AG04449 (cell line): ENCODE measurements around the gene ANO2.
"Not testable (repeated sequence)": the region's sequence is repeated elsewhere in the genome, so short reads cannot be mapped to it uniquely, and the experiment has no call there.

Experiments
- CTCF ChIA-PET: fragments of 350-600 bp; formaldehyde crosslinking; extraction: SDS; loops from one replicate; lab custom pipeline; 2021; ENCODE audit warnings: antibody characterized with exemption; lab: Yijun Ruan, JAX
- POLR2A ChIA-PET: fragments of 400-600, 350-600 bp; formaldehyde crosslinking; extraction: SDS; loops from one replicate; lab custom pipeline; 2020; ENCODE audit warnings: antibody characterized with exemption, inconsistent platforms; lab: Yijun Ruan, JAX
- DNase-seq: peaks from one replicate; pipeline ENCODE4 v3.0.0-alpha.2; 2010; ENCODE audit warnings: low read depth, low spot score
- H3K4me3 ChIP-seq: 2 replicates; pipeline ENCODE4 v1.5.1; 2011; ENCODE audit warnings: low read depth, mild to moderate bottlenecking, control low read depth, low read length
- TF ChIP-seq, protein P1 (sequence below): IDR thresholded peaks from one replicate; pipeline ENCODE4 v1.5.1; 2011; ENCODE audit warnings: mild to moderate bottlenecking, moderate library complexity, low read length, control low read depth, inconsistent platforms; ENCODE audit not compliant: insufficient read depth; ENCODE audit errors: missing control alignments

ANO2 gene

DNA sequence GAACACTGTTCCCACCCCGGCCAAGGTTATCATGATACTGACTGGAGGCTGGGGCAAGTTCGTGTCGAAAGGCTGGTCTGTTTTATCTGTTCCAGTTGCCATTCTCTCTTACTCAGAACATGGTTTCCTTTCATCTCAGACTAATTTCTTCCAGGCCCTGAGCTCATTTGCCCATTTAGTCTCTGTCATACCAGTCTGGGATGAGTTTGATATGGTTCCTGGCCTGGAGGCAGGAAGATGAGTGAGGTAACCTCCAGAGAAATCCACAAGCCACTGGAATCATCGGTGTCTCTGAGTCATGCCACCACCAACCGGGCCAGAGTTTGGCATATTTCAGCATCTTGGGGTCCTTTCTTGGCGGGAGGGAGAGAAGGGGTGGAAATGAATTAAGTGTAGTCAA, 398.4 kb downstream of the ANO2 start:
- TF ChIP-seq, protein P1, sequence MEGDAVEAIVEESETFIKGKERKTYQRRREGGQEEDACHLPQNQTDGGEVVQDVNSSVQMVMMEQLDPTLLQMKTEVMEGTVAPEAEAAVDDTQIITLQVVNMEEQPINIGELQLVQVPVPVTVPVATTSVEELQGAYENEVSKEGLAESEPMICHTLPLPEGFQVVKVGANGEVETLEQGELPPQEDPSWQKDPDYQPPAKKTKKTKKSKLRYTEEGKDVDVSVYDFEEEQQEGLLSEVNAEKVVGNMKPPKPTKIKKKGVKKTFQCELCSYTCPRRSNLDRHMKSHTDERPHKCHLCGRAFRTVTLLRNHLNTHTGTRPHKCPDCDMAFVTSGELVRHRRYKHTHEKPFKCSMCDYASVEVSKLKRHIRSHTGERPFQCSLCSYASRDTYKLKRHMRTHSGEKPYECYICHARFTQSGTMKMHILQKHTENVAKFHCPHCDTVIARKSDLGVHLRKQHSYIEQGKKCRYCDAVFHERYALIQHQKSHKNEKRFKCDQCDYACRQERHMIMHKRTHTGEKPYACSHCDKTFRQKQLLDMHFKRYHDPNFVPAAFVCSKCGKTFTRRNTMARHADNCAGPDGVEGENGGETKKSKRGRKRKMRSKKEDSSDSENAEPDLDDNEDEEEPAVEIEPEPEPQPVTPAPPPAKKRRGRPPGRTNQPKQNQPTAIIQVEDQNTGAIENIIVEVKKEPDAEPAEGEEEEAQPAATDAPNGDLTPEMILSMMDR = no peak
- ChIA-PET CTCF (interaction anchor here (0.6 to 1.4 kb wide), 2 partner anchors 13 to 102 kb away, joined by 3 to 4 read pairs; no protein-coding TSS in a partner anchor), POLR2A (interaction anchor here (0.9 kb wide), 1 partner anchor 46 kb away, joined by 3 read pairs; no protein-coding TSS in a partner anchor)
- H3K4me3 ChIP-seq = no peak overlapping the region
- peak; percentile 53 for DNase-seq

DNA sequence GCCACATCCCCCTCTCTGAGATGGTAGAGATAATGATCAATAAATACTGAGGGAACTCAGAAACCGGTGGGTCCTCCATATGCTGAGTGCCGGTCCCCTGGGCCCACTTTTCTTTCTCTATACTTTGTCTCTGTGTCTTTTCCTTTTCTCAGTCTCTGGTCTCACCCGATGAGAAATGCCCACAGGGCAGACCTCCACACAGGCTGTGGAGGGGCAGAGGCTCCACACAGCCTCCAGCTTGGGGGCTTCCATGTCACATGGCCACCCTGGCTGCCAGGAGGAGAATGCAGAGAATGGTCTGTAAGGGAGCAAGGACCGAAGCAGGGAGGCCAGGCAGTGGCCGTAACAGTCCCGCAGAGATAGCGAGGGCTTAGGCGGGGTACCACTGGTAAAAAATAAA, 407.3 kb downstream of the ANO2 start:
- no peak for DNase-seq
- ChIA-PET POLR2A (no interaction called here), CTCF (no interaction called here)
- TF ChIP-seq, protein P1 = no peak
- no peak overlapping the region for H3K4me3 ChIP-seq

DNA sequence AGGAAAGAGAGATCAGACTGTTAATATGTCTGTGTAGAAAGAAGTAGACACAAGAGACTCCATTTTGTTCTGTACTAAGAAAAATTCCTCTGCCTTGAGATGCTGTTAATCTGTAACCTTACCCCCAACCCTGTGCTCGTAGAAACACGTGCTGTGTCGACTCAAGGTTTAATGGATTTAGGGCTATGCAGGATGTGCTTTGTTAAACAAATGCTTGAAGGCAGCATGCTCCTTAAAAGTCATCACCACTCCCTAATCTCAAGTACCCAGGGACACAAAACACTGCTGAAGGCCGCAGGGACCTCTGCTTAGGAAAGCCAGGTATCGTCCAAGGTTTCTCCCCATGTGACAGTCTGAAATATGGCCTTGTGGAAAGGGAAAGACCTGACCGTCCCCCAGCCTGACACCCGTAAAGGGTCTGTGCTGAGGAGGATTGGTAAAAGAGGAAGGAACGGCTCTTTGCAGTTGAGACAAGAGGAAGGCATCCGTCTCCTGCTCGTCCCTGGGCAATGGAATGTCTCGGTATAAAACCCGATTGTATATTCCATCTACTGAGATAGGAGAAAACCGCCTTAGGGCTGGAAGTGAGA, 407.9 kb downstream of the ANO2 start:
- POLR2A ChIA-PET, DNase-seq, H3K4me3 ChIP-seq: not testable (repeated sequence)
- CTCF ChIA-PET = interaction anchor here (0.7 to 2.0 kb wide), 2 partner anchors 15 to 112 kb away, joined by 4 to 7 read pairs; no protein-coding TSS in a partner anchor

DNA sequence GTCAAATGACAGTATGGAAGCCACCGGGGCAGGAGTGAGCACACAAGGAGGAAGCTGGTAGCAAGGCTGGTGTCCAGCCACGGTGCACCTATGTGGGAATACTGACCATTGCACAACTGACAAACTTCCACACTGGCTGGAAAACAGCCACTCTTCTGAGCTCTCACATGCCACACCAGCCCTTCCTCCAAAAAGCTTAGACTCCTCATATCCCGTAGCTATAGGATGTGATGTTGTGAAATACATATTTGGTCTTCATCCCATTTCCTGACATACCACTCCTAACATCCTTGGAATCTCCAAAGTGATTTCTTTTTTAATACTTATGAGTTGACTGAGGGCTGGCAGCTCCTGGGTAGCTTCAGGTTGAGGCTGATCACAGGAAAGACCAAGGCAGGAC, 409.5 kb downstream of the ANO2 start:
- CTCF ChIA-PET = interaction anchor here (2.0 kb wide), 1 partner anchor 113 kb away, joined by 7 read pairs; no protein-coding TSS in a partner anchor
- TF ChIP-seq, protein P1 = no peak
- DNase-seq = peak; percentile 46
- no peak overlapping the region for H3K4me3 ChIP-seq
- POLR2A ChIA-PET = interaction anchor here (1.1 kb wide), 1 partner anchor 11 kb away, joined by 3 read pairs; no protein-coding TSS in a partner anchor

DNA sequence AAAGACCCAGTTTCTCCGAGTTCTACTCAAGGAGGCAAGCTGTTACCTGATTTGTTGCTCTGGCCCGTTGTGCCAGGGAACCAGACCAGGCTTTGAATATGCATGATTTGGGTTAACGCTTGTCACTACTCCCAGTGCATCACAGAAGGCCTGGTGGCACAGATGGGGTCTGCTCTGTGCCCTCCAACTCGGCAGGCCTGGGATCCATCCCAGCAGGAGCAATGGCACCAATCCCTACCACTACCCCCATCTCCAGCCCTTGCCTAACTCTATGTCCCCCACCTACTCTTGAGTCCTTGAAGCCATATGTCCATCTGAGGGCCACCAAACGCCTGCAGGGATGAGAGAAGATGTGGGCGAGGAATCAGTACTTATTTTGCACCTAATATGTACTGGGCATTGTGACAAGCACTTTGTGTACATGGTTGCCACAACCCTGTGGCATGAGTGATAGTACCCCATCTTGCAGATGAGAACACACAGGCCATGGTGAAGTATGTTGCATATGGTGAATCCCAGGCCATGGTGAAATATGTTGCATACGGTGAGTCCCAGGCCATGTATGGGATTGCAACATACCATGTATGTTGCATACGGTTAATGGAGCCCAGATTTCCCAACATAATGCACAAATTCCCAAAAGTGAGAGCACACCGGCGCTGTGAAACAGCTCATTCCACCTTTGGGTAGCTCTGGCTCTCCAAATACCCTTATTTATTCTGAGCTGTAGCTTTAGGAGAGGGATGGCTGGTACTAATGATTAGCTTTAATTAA, 410.4 kb downstream of the ANO2 start:
- POLR2A ChIA-PET = interaction anchor here (1.1 kb wide), 1 partner anchor 10 kb away, joined by 3 read pairs; no protein-coding TSS in a partner anchor
- H3K4me3 ChIP-seq = no peak overlapping the region
- TF ChIP-seq, protein P1 = no peak
- no peak for DNase-seq
- CTCF ChIA-PET = no interaction called here

DNA sequence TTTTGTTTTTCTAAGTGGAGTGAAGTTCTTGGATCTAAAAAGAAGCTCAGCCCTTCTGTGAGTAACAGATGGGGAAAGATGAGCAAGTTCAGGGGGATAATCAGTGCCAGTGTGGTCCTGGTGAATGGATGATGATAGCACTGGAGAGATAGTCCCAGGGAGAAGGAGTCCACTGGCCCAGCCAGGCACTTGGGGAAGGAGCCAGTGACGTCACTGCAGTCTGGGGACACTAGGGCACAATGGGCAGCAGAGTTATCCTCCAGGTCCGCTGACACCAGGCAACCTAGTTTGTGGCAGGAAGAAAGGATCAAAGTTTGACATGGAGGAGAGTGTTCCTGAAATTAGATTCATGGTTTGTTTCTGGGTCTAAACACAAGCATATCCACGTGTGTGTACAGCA, 411.7 kb downstream of the ANO2 start:
- POLR2A ChIA-PET = no interaction called here
- CTCF ChIA-PET = no interaction called here
- DNase-seq = no peak

More for the DNA sequence above, 411.7 kb downstream of the ANO2 start:
- TF ChIP-seq, protein P1 = no peak
- H3K4me3 ChIP-seq = no peak overlapping the region
